PC-9 (cell line): Measurements from ENCODE around the gene PCDHGA4. TPM values are rescaled to one million over a fixed set of nuclear protein-coding genes. Genes with fewer than 3 reads are reported as not detected.
"Not testable (repeated sequence)": the region's sequence is repeated elsewhere in the genome, so short reads cannot be mapped to it uniquely, and the experiment has no call there.

Source experiments
- BruUV-seq: library from RNA; stranded (reverse); fragments of 400-500 nt; replicated peaks from 2 replicates; lab custom pipeline; 2021; lab: Mats Ljungman, UMichigan
- CTCF ChIA-PET: fragments of 300-600 bp; sonication (Branson Sonifier 250); formaldehyde crosslinking; loops from one replicate; lab custom pipeline; 2022; ENCODE audit warnings: antibody characterized with exemption; lab: Charles Lee
- POLR2A ChIA-PET: fragments of 300-600 bp; sonication (Branson Sonifier 250); formaldehyde crosslinking; loops from one replicate; lab custom pipeline; 2022; ENCODE audit warnings: antibody characterized with exemption; ENCODE audit not compliant: unreplicated experiment; lab: Charles Lee
- DNase-seq, 2 experiments: peaks; one replicate each; pipeline versions ENCODE4 v3.0.0 to v3.0.0-alpha.2; 2015 to 2022; ENCODE audit warnings: mixed read lengths in 1 of 2
- H2AFZ ChIP-seq: fragments of 200-600 bp; sonication (generic); 2 replicates; pipeline ENCODE4 v1.8.1; 2017; ENCODE audit warnings: antibody characterized with exemption
- H3F3A ChIP-seq: fragments of 200-600 bp; sonication (generic); 2 replicates; pipeline ENCODE4 v1.8.1; 2017; ENCODE audit warnings: antibody characterized with exemption, mild to moderate bottlenecking, low read depth; ENCODE audit not compliant: insufficient read depth
- H3K27ac ChIP-seq: fragments of 200-600 bp; sonication (generic); 2 replicates; pipeline ENCODE4 v1.6.1; 2016; ENCODE audit warnings: mixed run types
- H3K27me3 ChIP-seq: fragments of 200-600 bp; sonication (generic); 2 replicates; pipeline ENCODE4 v1.6.1; 2016; ENCODE audit warnings: low read depth, mixed run types; ENCODE audit not compliant: insufficient read depth
- H3K36me3 ChIP-seq: fragments of 200-600 bp; sonication (generic); 2 replicates; pipeline ENCODE4 v1.6.1; 2016; ENCODE audit warnings: low read depth, mixed run types
- H3K4me1 ChIP-seq: fragments of 200-600 bp; sonication (generic); replicated peaks from 2 replicates; pipeline ENCODE4 v1.6.1; 2016; ENCODE audit warnings: mixed run types; ENCODE audit not compliant: insufficient read depth
- H3K4me2 ChIP-seq: fragments of 200-600 bp; sonication (generic); 2 replicates; pipeline ENCODE4 v1.6.1; 2017; ENCODE audit warnings: mixed run types
- H3K4me3 ChIP-seq: fragments of 200-600 bp; sonication (generic); 2 replicates; pipeline ENCODE4 v1.6.1; 2016; ENCODE audit warnings: mixed run types
- H3K79me2 ChIP-seq: fragments of 200-600 bp; sonication (generic); 2 replicates; pipeline ENCODE4 v1.6.1; 2017; ENCODE audit warnings: low read depth, mixed run types
- H3K9me2 ChIP-seq: fragments of 200-600 bp; sonication (generic); 2 replicates; pipeline ENCODE4 v1.8.1; 2017; ENCODE audit warnings: mild to moderate bottlenecking; ENCODE audit not compliant: insufficient read depth
- H3K9me3 ChIP-seq: fragments of 200-600 bp; sonication (generic); 2 replicates; pipeline ENCODE4 v1.8.1; 2016; ENCODE audit warnings: low read depth; ENCODE audit not compliant: insufficient read depth
- H4K20me1 ChIP-seq: fragments of 200-600 bp; sonication (generic); 2 replicates; pipeline ENCODE4 v1.8.1; 2017; ENCODE audit not compliant: insufficient read depth
- CTCF ChIP-seq: fragments of 200-600 bp; sonication (generic); conservative IDR thresholded peaks from 2 replicates; pipeline ENCODE4 v1.6.1; 2017; ENCODE audit warnings: mixed run types, antibody characterized with exemption, mild to moderate bottlenecking, moderate library complexity
- EZH2 ChIP-seq: fragments of 200-600 bp; sonication (generic); IDR thresholded peaks from 2 replicates; pipeline ENCODE4 v1.8.0; 2017; ENCODE audit warnings: antibody characterized with exemption, low read depth
- intact Hi-C: fragments of 100-400 bp; cut with micrococcal nuclease; formaldehyde crosslinking; loops from one replicate; pipeline ENCODE4 v1.10.0; 2022; ENCODE audit not compliant: unreplicated experiment
- total RNA-seq: library from RNA; stranded (reverse); gene quantifications from 2 replicates; pipeline ENCODE4 v1.2.3, GENCODE V29; 2021

PCDHGA4 gene
- total RNA-seq, 1 experiment from 2014 or later: not detected

DNA sequence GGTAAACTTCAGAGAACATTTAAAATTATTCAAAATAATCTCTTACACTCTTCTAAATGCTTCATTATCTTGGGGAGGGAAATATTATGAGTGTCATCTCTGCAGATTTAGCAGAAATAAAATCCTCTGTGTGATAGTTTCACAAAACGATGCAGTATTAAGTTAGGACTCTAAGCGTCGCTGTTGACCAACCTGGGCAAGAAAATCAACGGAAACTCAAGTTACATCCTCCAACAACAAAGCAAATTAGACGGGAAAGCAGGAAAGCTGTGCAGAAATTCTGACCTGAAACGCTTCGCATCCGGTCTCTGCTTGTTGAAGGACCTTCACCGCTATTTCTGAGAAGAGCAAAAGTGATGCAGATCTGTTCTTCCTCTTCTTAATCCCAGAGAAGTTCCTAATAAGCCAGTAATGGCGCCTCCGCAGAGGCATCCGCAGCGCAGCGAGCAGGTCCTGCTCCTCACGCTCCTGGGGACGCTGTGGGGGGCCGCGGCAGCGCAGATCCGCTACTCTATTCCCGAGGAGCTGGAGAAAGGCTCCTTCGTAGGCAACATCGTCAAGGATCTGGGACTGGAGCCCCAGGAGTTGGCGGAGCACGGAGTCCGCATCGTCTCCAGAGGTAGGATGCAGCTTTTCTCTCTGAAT is 19.0 kb downstream of the PCDHGA4 start, which contains the start of gene PCDHGA6:
TSS of gene PCDHGA6 (plus strand) at position 219 of the 645 bp plus-strand sequence. CDS start at position 412, 193 bp downstream.
- no TSS peak for BruUV-seq
- H3K36me3 ChIP-seq: no peaks in the 10 kb centered on the region
- intact Hi-C loops: no loop called here
- CTCF ChIA-PET: interaction anchor here (1.0 kb wide), 1 partner anchor 192 kb away, joined by 3 read pairs; no protein-coding TSS in a partner anchor
- no peak within 1 kb of the TSS for H2AFZ ChIP-seq
- no peak within 1 kb of the TSS for H3K4me3 ChIP-seq
- no peak within 1 kb of the TSS for H3K27ac ChIP-seq
- H3K4me2 ChIP-seq: no peak within 1 kb of the TSS
- TF ChIP-seq CTCF (peak; percentile 46; the same call in 1 of the 2 replicates), EZH2 (no peak)
- H3K79me2 ChIP-seq: no peaks in the 10 kb centered on the region
- DNase-seq: no peak
- H3K9me3 ChIP-seq: no peaks in the 10 kb centered on the region; the same call in 1 of the 2 replicates
- no peaks in the 10 kb centered on the region for H3F3A ChIP-seq
- peaks cover 28% of the 10 kb centered on the region; the same call in 1 of the 2 replicates for H3K27me3 ChIP-seq
- POLR2A ChIA-PET: no interaction called here
- no peaks in the 10 kb centered on the region for H3K4me1 ChIP-seq
- no peaks in the 10 kb centered on the region for H4K20me1 ChIP-seq
- H3K9me2 ChIP-seq: no peaks in the 10 kb centered on the region

DNA sequence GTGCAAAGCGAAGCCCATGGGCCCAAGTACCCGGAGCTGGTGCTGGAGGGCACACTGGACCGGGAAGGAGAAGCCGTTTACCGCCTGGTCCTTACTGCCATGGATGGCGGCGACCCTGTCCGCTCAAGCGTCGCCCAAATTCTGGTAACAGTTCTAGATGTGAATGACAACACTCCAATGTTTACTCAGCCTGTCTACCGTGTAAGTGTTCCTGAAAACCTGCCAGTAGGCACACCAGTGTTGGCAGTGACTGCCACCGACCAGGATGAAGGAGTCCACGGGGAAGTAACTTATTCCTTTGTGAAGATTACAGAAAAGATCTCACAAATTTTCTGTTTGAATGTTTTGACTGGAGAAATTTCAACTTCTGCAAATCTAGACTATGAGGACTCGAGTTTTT is 19.8 kb downstream of the PCDHGA4 start:
- no peak overlapping the region for H3K27ac ChIP-seq
- no peaks in the 10 kb centered on the region for H3K79me2 ChIP-seq
- no peak for DNase-seq
- H3K9me2 ChIP-seq: no peaks in the 10 kb centered on the region
- intact Hi-C loops: no loop called here
- no peak overlapping the region for H2AFZ ChIP-seq
- H3K9me3 ChIP-seq: no peaks in the 10 kb centered on the region; the same call in 1 of the 2 replicates
- H3K36me3 ChIP-seq: no peaks in the 10 kb centered on the region
- H3K4me3 ChIP-seq: no peak overlapping the region
- BruUV-seq: no TSS peak
- TF ChIP-seq CTCF (no peak), EZH2 (no peak)
- POLR2A ChIA-PET: no interaction called here
- H3K27me3 ChIP-seq: peaks cover 24% of the 10 kb centered on the region; the same call in 1 of the 2 replicates
- H3K4me1 ChIP-seq: no peaks in the 10 kb centered on the region
- no peaks in the 10 kb centered on the region for H4K20me1 ChIP-seq
- CTCF ChIA-PET: no interaction called here
- H3F3A ChIP-seq: no peaks in the 10 kb centered on the region
- no peak overlapping the region for H3K4me2 ChIP-seq

DNA sequence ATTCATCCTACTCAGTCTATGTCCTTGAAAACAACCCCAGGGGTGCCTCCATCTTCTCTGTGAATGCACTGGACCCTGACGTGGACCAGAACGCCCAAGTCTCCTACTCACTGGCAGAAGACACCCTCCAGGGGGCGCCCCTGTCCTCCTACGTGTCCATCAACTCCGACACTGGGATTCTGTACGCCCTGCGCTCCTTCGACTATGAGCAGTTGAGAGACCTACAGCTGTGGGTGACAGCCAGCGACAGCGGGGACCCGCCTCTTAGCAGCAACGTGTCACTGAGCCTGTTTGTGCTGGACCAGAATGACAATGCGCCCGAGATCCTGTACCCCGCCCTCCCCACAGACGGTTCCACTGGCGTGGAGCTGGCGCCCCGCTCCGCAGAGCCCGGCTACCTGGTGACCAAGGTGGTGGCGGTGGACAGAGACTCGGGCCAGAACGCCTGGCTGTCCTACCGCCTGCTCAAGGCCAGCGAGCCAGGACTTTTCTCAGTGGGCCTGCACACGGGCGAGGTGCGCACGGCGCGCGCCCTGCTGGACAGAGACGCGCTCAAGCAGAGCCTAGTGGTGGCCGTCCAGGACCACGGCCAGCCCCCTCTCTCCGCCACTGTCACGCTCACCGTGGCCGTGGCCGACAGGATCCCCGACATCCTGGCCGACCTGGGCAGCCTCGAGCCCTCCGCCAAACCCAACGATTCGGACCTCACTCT is 20.8 kb downstream of the PCDHGA4 start:
- H3K4me2 ChIP-seq, H2AFZ ChIP-seq, H3K9me3 ChIP-seq, POLR2A ChIA-PET, H3K36me3 ChIP-seq, H3K79me2 ChIP-seq, DNase-seq, H3K4me1 ChIP-seq, H4K20me1 ChIP-seq, H3K4me3 ChIP-seq, intact Hi-C loops, H3F3A ChIP-seq, H3K27ac ChIP-seq, CTCF ChIA-PET, BruUV-seq, H3K9me2 ChIP-seq: not testable (repeated sequence)
- peaks cover 20% of the 10 kb centered on the region; the same call in 1 of the 2 replicates for H3K27me3 ChIP-seq
